A549 (cell line): ENCODE measurements around the gene PARD3B. TPM values are rescaled to one million over a fixed set of nuclear protein-coding genes. Genes with fewer than 3 reads are reported as not detected.

Experiments used
- ATAC-seq, 2 experiments: fragments of 200-7000 bp in 1 of 2; fragments of >200 bp in 1 of 2; cut with Nextera tagmentation in 1 of 2; cut with Tn5 transposase in 1 of 2; 3 replicates each; pipeline versions ENCODE4 v1.8.0 to v1.9.1; 2018 to 2020; ENCODE audit warnings: mild to moderate bottlenecking in 1 of 2, moderate library complexity in 1 of 2
- CTCF ChIA-PET: fragments of 300-600 bp; sonication (Branson Sonifier 250); formaldehyde crosslinking; extraction: SDS; loops from one replicate; lab custom pipeline; 2021; ENCODE audit warnings: antibody characterized with exemption, inconsistent platforms; lab: Yijun Ruan, JAX
- POLR2A ChIA-PET: fragments of 350-600 bp; formaldehyde crosslinking; extraction: SDS; loops from one replicate; lab custom pipeline; 2021; ENCODE audit warnings: antibody characterized with exemption, inconsistent platforms; lab: Yijun Ruan, JAX
- DNase-seq, 2 experiments: peaks; one replicate each; pipeline versions ENCODE4 v3.0.0 to v3.0.0-alpha.2; 2011 to 2016; ENCODE audit warnings: low read depth in 1 of 2, low spot score in 1 of 2
- FAIRE-seq: peaks from 2 replicates; lab custom pipeline; 2011; peaks lifted over from hg19 to GRCh38; lab: Jason Lieb, UNC
- H3K27ac ChIP-seq, 2 experiments: fragments of >200 bp; sonication (Bioruptor Twin); formaldehyde crosslinking; 3 replicates each; pipeline ENCODE4 v1.5.1; 2016 to 2017
- H3K4me1 ChIP-seq: fragments of >200 bp; sonication (Bioruptor Twin); formaldehyde crosslinking; 3 replicates; pipeline ENCODE4 v1.6.1; 2016
- H3K4me2 ChIP-seq: fragments of >200 bp; sonication (Bioruptor Twin); formaldehyde crosslinking; 3 replicates; pipeline ENCODE4 v1.6.1; 2016
- H3K4me3 ChIP-seq: fragments of >200 bp; sonication (Bioruptor Twin); formaldehyde crosslinking; 3 replicates; pipeline ENCODE4 v1.5.1; 2016
- H3K9me3 ChIP-seq: fragments of >200 bp; sonication (Bioruptor Twin); formaldehyde crosslinking; 3 replicates; pipeline ENCODE4 v1.6.1; 2016
- ATOH8 ChIP-seq: fragments of 250-450 bp; sonication (Bioruptor Pico); IDR thresholded peaks from 2 replicates; pipeline ENCODE4 v1.5.0; 2020; ENCODE audit warnings: low read depth, mild to moderate bottlenecking, moderate library complexity
- BCL3 ChIP-seq: fragments of >200 bp; sonication (Bioruptor Twin); formaldehyde crosslinking; IDR thresholded peaks from 3 replicates; pipeline ENCODE4 v1.6.1; 2016
- BHLHE40 ChIP-seq: IDR thresholded peaks from 2 replicates; pipeline ENCODE4 v1.6.1; 2012; ENCODE audit warnings: low read depth, low read length, inconsistent platforms
- CBX8 ChIP-seq: fragments of 200-600 bp; sonication (generic); IDR thresholded peaks from 2 replicates; pipeline ENCODE4 v1.6.1; 2016
- CEBPB ChIP-seq, 2 experiments: fragments of >200 bp in 1 of 2; sonication (Bioruptor Twin) in 1 of 2; formaldehyde crosslinking in 1 of 2; IDR thresholded peaks; 2 replicates each; pipeline ENCODE4 v1.6.1; 2012 to 2016
- CHD4 ChIP-seq: fragments of 200-600 bp; sonication (generic); IDR thresholded peaks from 2 replicates; pipeline ENCODE4 v1.6.1; 2016; ENCODE audit warnings: antibody characterized with exemption, mild to moderate bottlenecking, borderline replicate concordance
- CTCF ChIP-seq: fragments of >200 bp; sonication (Bioruptor Twin); formaldehyde crosslinking; IDR thresholded peaks from 3 replicates; pipeline ENCODE4 v1.5.1; 2016
- E2F6 ChIP-seq: IDR thresholded peaks from 2 replicates; pipeline ENCODE4 v1.6.1; 2012; ENCODE audit warnings: low read depth, borderline replicate concordance
- ESRRA ChIP-seq: fragments of 150-350 bp; IDR thresholded peaks from 2 replicates; pipeline ENCODE4 v1.6.1; 2014; ENCODE audit warnings: mild to moderate bottlenecking, low read length, borderline replicate concordance
- FOSL2 ChIP-seq, 2 experiments: fragments of 450-650 bp in 1 of 2; fragments of >200 bp in 1 of 2; sonication (Bioruptor Twin) in 1 of 2; formaldehyde crosslinking; IDR thresholded peaks; 2 replicates each; pipeline versions ENCODE4 v1.5.0 to v1.6.1; 2016 to 2020; ENCODE audit warnings: mild to moderate bottlenecking in 1 of 2, moderate library complexity in 1 of 2
- GATA3 ChIP-seq: IDR thresholded peaks from 2 replicates; pipeline ENCODE4 v1.6.1; 2012; ENCODE audit warnings: borderline replicate concordance
- HOXB13 ChIP-seq: fragments of 250-450 bp; sonication (Bioruptor Pico); IDR thresholded peaks from 2 replicates; pipeline ENCODE4 v1.5.0; 2020; ENCODE audit warnings: low read depth, mild to moderate bottlenecking, moderate library complexity
- MAZ ChIP-seq: fragments of 150-350 bp; IDR thresholded peaks from 2 replicates; pipeline ENCODE4 v1.6.1; 2014; ENCODE audit warnings: antibody characterized with exemption, low read depth, low read length, borderline replicate concordance
- NPAS2 ChIP-seq: fragments of 250-450 bp; sonication (Bioruptor Pico); IDR thresholded peaks from 2 replicates; pipeline ENCODE4 v1.8.0; 2022; ENCODE audit warnings: mild to moderate bottlenecking, moderate library complexity, borderline replicate concordance
- NR3C1 ChIP-seq: fragments of >200 bp; sonication (Bioruptor Twin); formaldehyde crosslinking; IDR thresholded peaks from 3 replicates; pipeline ENCODE4 v1.6.1; 2017
- PHF8 ChIP-seq: fragments of 200-600 bp; sonication (generic); IDR thresholded peaks from 2 replicates; pipeline ENCODE4 v1.6.1; 2016; ENCODE audit warnings: low read depth, mild to moderate bottlenecking, antibody characterized with exemption, moderate library complexity, borderline replicate concordance
- POLR2AphosphoS2 ChIP-seq: conservative IDR thresholded peaks from 2 replicates; pipeline ENCODE4 v1.6.1; 2012; ENCODE audit warnings: low read length, improper control_type of control experiment, inconsistent platforms
- RARB ChIP-seq: fragments of 250-450 bp; sonication (Bioruptor Pico); IDR thresholded peaks from 2 replicates; pipeline ENCODE4 v1.8.0; 2021; ENCODE audit warnings: mild to moderate bottlenecking, moderate library complexity
- REST ChIP-seq: fragments of 200-600 bp; sonication (generic); IDR thresholded peaks from 2 replicates; pipeline ENCODE4 v1.6.1; 2016; ENCODE audit warnings: antibody characterized with exemption, mild to moderate bottlenecking, moderate library complexity
- RFX5 ChIP-seq: fragments of 450-650 bp; IDR thresholded peaks from 2 replicates; pipeline ENCODE4 v1.7.1; 2014; ENCODE audit warnings: antibody characterized with exemption, mild to moderate bottlenecking, moderate library complexity
- RNF2 ChIP-seq: fragments of 200-600 bp; sonication (generic); IDR thresholded peaks from 2 replicates; pipeline ENCODE4 v1.6.1; 2016; ENCODE audit warnings: low read depth, mild to moderate bottlenecking, antibody characterized with exemption, moderate library complexity, borderline replicate concordance
- SMC3 ChIP-seq: fragments of >200 bp; sonication (Bioruptor Twin); formaldehyde crosslinking; IDR thresholded peaks from 3 replicates; pipeline ENCODE4 v1.6.1; 2018; ENCODE audit warnings: inconsistent platforms
- SREBF2 ChIP-seq: fragments of 450-650 bp; IDR thresholded peaks from 2 replicates; pipeline ENCODE4 v1.6.1; 2014; ENCODE audit warnings: mild to moderate bottlenecking, moderate library complexity
- ZFP36 ChIP-seq: fragments of 450-650 bp; IDR thresholded peaks from 2 replicates; pipeline ENCODE4 v1.6.1; 2014; ENCODE audit warnings: borderline replicate concordance; ENCODE audit not compliant: partially characterized antibody
- WGBS: methylation state at CpG from one replicate; pipeline ENCODE4 v1.1.6; 2017; ENCODE audit errors: missing lambda C conversion rate; 5-methylcytosine and 5-hydroxymethylcytosine counted together
- polyA plus RNA-seq, 4 experiments: library from polyadenylated mRNA; depleted of rRNA in 3 of 4; stranded (reverse); fragments of >200 nt; fragmentation: RNase III in 1 of 4; extraction: RNeasy Plus Mini Kit Qiagen cat#74134 plus additional on column Dnase treatment in 1 of 4; gene quantifications; 2 replicates in 3 of 4; 3 replicates in 1 of 4; pipeline ENCODE4 v1.2.3, GENCODE V29; 2011 to 2017

The PARD3B gene
- polyA plus RNA-seq, 2 of the 4 experiments (the other 2 are of a cell fraction): 1.2 to 2.4 TPM

- ChIA-PET POLR2A (no interaction called here), CTCF (no interaction called here)
- H3K27ac ChIP-seq: no peak overlapping the region
- FAIRE-seq (no peak), ATAC-seq (no peak), DNase-seq (no peak)
- no peak for TF ChIP-seq RARB (CRISPR knock-in tag)
- TF ChIP-seq E2F6: no peak
- TF ChIP-seq ZFP36: no peak
- TF ChIP-seq MAZ: no peak
- no peak for TF ChIP-seq POLR2AphosphoS2
- no peak for TF ChIP-seq PHF8
- TF ChIP-seq GATA3: no peak
- H3K4me3 ChIP-seq: no peak overlapping the region
- no peaks in the 10 kb centered on the region for H3K9me3 ChIP-seq
- no peaks in the 10 kb centered on the region for H3K4me1 ChIP-seq
- H3K4me2 ChIP-seq: no peak overlapping the region
Measured at GRCh38 chr2:205297368-205297767, 752.1 kb downstream of the PARD3B start.

- WGBS: 47% methylated on average over 4 of the region's 4 CpGs
Measured at GRCh38 chr2:205297846-205298245, 752.6 kb downstream of the PARD3B start.

More at GRCh38 chr2:205297846-205298245, 752.6 kb downstream of the PARD3B start:
- FAIRE-seq (no peak), ATAC-seq (no peak), DNase-seq (no peak)
- H3K4me2 ChIP-seq: no peak overlapping the region
- POLR2A ChIA-PET: no interaction called here
- H3K9me3 ChIP-seq: no peaks in the 10 kb centered on the region
- TF ChIP-seq CBX8 (no peak), NR3C1 (no peak), SMC3 (no peak), SREBF2 (no peak), REST (no peak), CEBPB (IDR thresholded peaks at IDR 0.05) (no peak), RFX5 (no peak), FOSL2 (IDR thresholded peaks at IDR 0.05) (no peak), FOSL2 (CRISPR knock-in tag; IDR thresholded peaks at IDR 0.05) (no peak), RNF2 (no peak), NPAS2 (CRISPR knock-in tag) (no peak), GATA3 (no peak), BHLHE40 (no peak), CHD4 (no peak), ESRRA (no peak), BCL3 (no peak), ATOH8 (no peak), CTCF (no peak), HOXB13 (CRISPR knock-in tag) (no peak)
- CTCF ChIA-PET: no interaction called here
- H3K4me1 ChIP-seq: no peaks in the 10 kb centered on the region
- no peak overlapping the region for H3K27ac ChIP-seq
- H3K4me3 ChIP-seq: no peak overlapping the region
